Ishikawa (cell line): ENCODE measurements around the gene GRK5.

Experiments used
- CEBPB ChIP-seq: IDR thresholded peaks from 2 replicates; pipeline ENCODE4 v1.6.1; 2012
- CREB1 ChIP-seq: IDR thresholded peaks from 2 replicates; pipeline ENCODE4 v1.6.1; 2012; ENCODE audit warnings: low read depth
- EGR1 ChIP-seq: IDR thresholded peaks from 2 replicates; pipeline ENCODE4 v1.6.1; 2012
- EP300 ChIP-seq: IDR thresholded peaks from 2 replicates; pipeline ENCODE4 v1.6.1; 2012; ENCODE audit warnings: borderline replicate concordance
- FOXM1 ChIP-seq: IDR thresholded peaks from 2 replicates; pipeline ENCODE4 v1.6.1; 2012; ENCODE audit warnings: low read depth, borderline replicate concordance
- MAX ChIP-seq: IDR thresholded peaks from 2 replicates; pipeline ENCODE4 v1.6.1; 2012
- NFIC ChIP-seq: IDR thresholded peaks from 2 replicates; pipeline ENCODE4 v1.6.1; 2012
- RAD21 ChIP-seq: IDR thresholded peaks from 2 replicates; pipeline ENCODE4 v1.6.1; 2012; ENCODE audit warnings: low read depth
- REST ChIP-seq: IDR thresholded peaks from 2 replicates; pipeline ENCODE4 v1.6.1; 2012; ENCODE audit warnings: low read depth, mild to moderate bottlenecking
- TAF1 ChIP-seq: IDR thresholded peaks from 2 replicates; pipeline ENCODE4 v1.6.1; 2012; ENCODE audit warnings: low read depth, mild to moderate bottlenecking
- TCF12 ChIP-seq: IDR thresholded peaks from 2 replicates; pipeline ENCODE4 v1.6.1; 2012; ENCODE audit warnings: low read depth
- TEAD4 ChIP-seq: IDR thresholded peaks from 2 replicates; pipeline ENCODE4 v1.6.1; 2012
- USF1 ChIP-seq: IDR thresholded peaks from 2 replicates; pipeline ENCODE4 v1.6.1; 2012
- YY1 ChIP-seq: IDR thresholded peaks from 2 replicates; pipeline ENCODE4 v1.6.1; 2012; ENCODE audit warnings: low read depth
- ZBTB7A ChIP-seq: IDR thresholded peaks from 2 replicates; pipeline ENCODE4 v1.6.1; 2012; ENCODE audit warnings: low read depth

The GRK5 gene

DNA sequence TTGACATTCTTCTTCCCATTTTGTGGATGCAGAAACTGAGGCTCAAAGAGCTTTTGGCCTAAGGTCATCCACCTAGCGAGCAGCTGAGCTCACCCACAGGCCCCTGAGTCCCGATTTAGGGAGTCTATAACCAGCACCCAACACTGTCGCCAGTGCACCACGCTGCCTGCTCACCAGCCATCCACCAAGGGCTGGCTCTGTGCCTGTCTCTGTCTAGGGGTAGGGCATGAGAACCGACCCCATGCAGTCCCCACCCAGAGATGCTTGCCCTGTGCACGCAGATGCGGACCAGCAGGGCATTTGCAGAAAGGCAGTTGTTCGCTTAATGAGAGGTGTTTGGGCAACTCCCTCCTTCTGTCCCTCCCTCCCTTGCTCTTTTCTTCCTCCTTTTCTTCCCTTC is 97.2 kb downstream of the GRK5 start:
- TF ChIP-seq FOXM1: no peak
- no peak for TF ChIP-seq EGR1
- TF ChIP-seq YY1: no peak
- no peak for TF ChIP-seq ZBTB7A
- no peak for TF ChIP-seq MAX
- TF ChIP-seq TAF1: no peak
- no peak for TF ChIP-seq EP300
- TF ChIP-seq TCF12: no peak
- no peak for TF ChIP-seq RAD21
- TF ChIP-seq USF1: no peak
- no peak for TF ChIP-seq REST
- TF ChIP-seq TEAD4: no peak
- no peak for TF ChIP-seq NFIC
- no peak for TF ChIP-seq CREB1
- no peak for TF ChIP-seq CEBPB

- TF ChIP-seq CEBPB (peak; percentile 53), CREB1 (no peak), FOXM1 (peak; percentile 84), TEAD4 (peak; percentile 46; the same call in 1 of the 2 replicates), EP300 (peak; percentile 92), RAD21 (no peak), REST (no peak), TAF1 (no peak), NFIC (peak; percentile 85), USF1 (no peak), TCF12 (peak; percentile 95), ZBTB7A (peak; percentile 68; the same call in 1 of the 2 replicates), MAX (peak; percentile 36; the same call in 1 of the 2 replicates)
Observed at GRCh38 chr10:119305860-119306513, 98.6 kb downstream of the GRK5 start.

DNA sequence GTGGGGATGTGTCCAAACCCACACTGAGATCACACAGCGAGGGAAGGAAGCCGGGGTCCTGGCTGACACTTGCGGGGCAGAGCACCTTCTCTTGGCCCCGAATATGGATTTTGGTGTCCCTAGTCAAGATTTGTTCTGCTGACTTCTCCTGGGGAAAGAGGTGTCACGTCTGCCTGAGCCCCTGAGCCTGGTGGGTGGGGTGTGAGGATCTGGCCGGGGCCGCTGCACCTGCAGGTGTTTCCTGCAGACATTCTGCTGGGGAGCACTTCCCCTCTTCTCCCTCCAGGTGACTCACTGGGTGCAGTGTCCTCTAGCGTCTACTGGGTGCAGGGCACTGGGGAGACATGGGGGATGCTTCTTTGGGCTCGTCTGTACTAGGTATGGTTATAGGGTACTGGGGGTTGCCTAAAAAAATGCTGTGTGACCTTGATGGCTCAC is 99.2 kb downstream of the GRK5 start:
- TF ChIP-seq TEAD4 (no peak), RAD21 (peak; percentile 41; the same call in 1 of the 2 replicates)

GRCh38 chr10:119306986-119307392 is 99.6 kb downstream of the GRK5 start:
- TF ChIP-seq FOXM1 (no peak), NFIC (no peak), MAX (no peak), TEAD4 (no peak), TCF12 (no peak), TAF1 (no peak), RAD21 (no peak), REST (no peak), EGR1 (no peak), ZBTB7A (no peak)
